Fibroblast of pulmonary artery (primary cell): ENCODE measurements around the gene BPIFB3.

Source experiments
- DNase-seq: peaks from one replicate; pipeline ENCODE4 v3.0.0-alpha.2; 2010; ENCODE audit warnings: low read depth
- H3K4me3 ChIP-seq: replicated peaks from 2 replicates; pipeline ENCODE4 v1.5.1; 2011; ENCODE audit warnings: low read depth, mild to moderate bottlenecking, control low read depth, low read length, moderate library complexity
- CTCF ChIP-seq: IDR thresholded peaks from 2 replicates; pipeline ENCODE4 v1.5.1; 2011; ENCODE audit warnings: mild to moderate bottlenecking, control low read depth, low read length, inconsistent platforms; ENCODE audit errors: missing control alignments

The BPIFB3 gene

DNA sequence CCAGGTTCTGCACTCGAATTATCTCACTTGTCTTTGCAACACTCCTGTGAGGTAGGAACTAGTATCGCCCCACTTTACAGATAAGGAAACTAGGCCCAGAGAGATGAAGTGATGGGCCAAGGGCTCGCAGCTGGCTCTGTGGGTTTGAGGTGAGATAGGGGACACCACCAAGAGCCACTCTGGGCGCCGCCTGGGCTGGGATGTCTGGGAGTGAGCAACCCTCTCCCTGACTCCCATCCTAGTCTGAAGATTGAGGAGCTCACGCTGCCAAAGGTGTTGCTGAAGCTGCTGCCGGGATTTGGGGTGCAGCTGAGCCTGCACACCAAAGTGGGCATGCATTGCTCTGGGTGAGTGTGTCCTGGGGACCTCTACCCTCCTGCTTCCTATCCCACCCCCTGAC, 5.4 kb downstream of the BPIFB3 start:
- H3K4me3 ChIP-seq = no peak overlapping the region
- DNase-seq = no peak
- TF ChIP-seq CTCF = no peak

- no peak overlapping the region for H3K4me3 ChIP-seq
- TF ChIP-seq CTCF = no peak
- DNase-seq = no peak
Measured at GRCh38 chr20:33059741-33060390, 6.2 kb downstream of the BPIFB3 start.

- H3K4me3 ChIP-seq = no peak overlapping the region
- no peak for DNase-seq
- no peak for TF ChIP-seq CTCF
Measured at GRCh38 chr20:33061658-33062028, 7.9 kb downstream of the BPIFB3 start.

DNA sequence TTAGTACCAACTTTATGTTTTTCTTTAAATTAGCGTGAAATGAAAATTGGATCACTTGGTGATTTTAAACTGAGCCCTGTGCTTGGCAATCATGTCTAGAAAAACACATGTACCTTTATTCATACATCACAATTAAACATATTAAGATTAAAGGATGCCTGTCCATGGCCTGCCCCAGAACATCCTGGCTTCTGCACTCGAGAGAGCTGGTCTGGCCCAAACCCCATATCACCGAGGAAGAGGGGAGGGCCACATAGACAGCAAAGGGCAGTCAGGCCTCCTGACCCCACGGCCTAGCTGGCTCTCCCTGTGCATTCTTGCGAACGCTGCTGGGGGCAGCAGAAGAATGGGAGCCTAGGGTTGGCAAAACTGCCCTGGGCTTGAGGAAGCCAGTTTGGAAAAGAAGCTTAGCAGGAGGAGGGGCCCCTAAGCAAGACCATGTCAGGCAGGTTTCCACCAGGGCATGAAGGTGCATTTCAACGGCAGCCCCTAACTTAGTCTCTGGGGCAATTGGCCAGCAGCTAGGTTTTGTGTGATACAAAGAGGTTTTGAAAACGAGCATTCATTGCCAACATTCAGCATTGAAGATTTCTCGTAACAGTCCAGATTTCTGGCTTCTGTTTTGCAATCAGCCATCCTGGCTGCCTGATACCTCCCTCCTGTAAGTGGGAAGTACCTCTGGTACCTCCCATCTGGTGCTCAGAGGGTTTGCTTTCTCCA, 8.6 kb downstream of the BPIFB3 start:
- no peak for DNase-seq
- no peak overlapping the region for H3K4me3 ChIP-seq
- TF ChIP-seq CTCF = no peak

DNA sequence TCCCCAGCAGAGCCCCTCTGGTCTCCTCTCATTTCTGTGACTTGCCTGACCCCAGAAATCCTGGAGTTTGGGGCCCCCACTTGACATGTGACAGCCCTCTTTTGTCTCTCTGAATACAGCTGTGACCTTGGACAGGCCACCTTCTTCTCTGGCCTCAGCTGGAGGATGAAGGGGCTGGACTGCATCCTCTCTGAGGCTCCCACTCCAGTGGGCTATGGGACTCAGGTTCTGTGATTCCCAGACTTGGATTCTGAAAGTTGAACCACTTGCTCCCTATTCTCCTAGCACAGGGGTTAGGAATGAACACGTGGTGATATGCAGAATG, 9.1 kb downstream of the BPIFB3 start:
- no peak for TF ChIP-seq CTCF
- no peak for DNase-seq
- H3K4me3 ChIP-seq = no peak overlapping the region

GRCh38 chr20:33063271-33063670, 9.6 kb downstream of the BPIFB3 start:
- TF ChIP-seq CTCF = no peak
- H3K4me3 ChIP-seq = no peak overlapping the region
- DNase-seq = no peak

GRCh38 chr20:33064572-33065287, 11.0 kb downstream of the BPIFB3 start:
- no peak overlapping the region for H3K4me3 ChIP-seq
- DNase-seq = no peak
- no peak for TF ChIP-seq CTCF
